Prostate gland (tissue), 2 donors: ENCODE measurements around the gene AP5S1.
"Not testable (repeated sequence)": the region's sequence is repeated elsewhere in the genome, so short reads cannot be mapped to it uniquely, and the experiment has no call there.

Experiments
- POLR2A ChIP-seq: fragments of 450-650 bp; IDR thresholded peaks from one replicate; pipeline ENCODE4 v1.6.1; 2016; ENCODE audit warnings: antibody characterized with exemption, mild to moderate bottlenecking
- TF ChIP-seq, protein P1 (sequence below), 4 experiments: fragments of 200-600 bp in 2 of 4; fragments of 450-650 bp in 2 of 4; sonication (generic) in 2 of 4; IDR thresholded peaks; 1 replicate in 3 of 4; 2 replicates in 1 of 4; pipeline ENCODE4 v1.5.1; 2016 to 2019; ENCODE audit warnings: antibody characterized with exemption in 4 of 4, mild to moderate bottlenecking in 2 of 4, moderate library complexity in 2 of 4

- TF ChIP-seq, protein P1, sequence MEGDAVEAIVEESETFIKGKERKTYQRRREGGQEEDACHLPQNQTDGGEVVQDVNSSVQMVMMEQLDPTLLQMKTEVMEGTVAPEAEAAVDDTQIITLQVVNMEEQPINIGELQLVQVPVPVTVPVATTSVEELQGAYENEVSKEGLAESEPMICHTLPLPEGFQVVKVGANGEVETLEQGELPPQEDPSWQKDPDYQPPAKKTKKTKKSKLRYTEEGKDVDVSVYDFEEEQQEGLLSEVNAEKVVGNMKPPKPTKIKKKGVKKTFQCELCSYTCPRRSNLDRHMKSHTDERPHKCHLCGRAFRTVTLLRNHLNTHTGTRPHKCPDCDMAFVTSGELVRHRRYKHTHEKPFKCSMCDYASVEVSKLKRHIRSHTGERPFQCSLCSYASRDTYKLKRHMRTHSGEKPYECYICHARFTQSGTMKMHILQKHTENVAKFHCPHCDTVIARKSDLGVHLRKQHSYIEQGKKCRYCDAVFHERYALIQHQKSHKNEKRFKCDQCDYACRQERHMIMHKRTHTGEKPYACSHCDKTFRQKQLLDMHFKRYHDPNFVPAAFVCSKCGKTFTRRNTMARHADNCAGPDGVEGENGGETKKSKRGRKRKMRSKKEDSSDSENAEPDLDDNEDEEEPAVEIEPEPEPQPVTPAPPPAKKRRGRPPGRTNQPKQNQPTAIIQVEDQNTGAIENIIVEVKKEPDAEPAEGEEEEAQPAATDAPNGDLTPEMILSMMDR (IDR thresholded peaks at IDR 0.05), result not testable (repeated sequence)
- TF ChIP-seq POLR2A, result not testable (repeated sequence)
Measured at GRCh38 chr20:3840201-3840600, 19.9 kb downstream of the AP5S1 start.
